NOMO-1 treated with dmso at 0.1 percent for 144 hours (cell line): ENCODE data around the gene ABHD1.

ENCODE experiments used
- DNase-seq: peaks from one replicate; lab custom pipeline; 2025; ENCODE audit not compliant: unreplicated experiment; lab: John Stamatoyannopoulos, UW

ABHD1 gene

DNA sequence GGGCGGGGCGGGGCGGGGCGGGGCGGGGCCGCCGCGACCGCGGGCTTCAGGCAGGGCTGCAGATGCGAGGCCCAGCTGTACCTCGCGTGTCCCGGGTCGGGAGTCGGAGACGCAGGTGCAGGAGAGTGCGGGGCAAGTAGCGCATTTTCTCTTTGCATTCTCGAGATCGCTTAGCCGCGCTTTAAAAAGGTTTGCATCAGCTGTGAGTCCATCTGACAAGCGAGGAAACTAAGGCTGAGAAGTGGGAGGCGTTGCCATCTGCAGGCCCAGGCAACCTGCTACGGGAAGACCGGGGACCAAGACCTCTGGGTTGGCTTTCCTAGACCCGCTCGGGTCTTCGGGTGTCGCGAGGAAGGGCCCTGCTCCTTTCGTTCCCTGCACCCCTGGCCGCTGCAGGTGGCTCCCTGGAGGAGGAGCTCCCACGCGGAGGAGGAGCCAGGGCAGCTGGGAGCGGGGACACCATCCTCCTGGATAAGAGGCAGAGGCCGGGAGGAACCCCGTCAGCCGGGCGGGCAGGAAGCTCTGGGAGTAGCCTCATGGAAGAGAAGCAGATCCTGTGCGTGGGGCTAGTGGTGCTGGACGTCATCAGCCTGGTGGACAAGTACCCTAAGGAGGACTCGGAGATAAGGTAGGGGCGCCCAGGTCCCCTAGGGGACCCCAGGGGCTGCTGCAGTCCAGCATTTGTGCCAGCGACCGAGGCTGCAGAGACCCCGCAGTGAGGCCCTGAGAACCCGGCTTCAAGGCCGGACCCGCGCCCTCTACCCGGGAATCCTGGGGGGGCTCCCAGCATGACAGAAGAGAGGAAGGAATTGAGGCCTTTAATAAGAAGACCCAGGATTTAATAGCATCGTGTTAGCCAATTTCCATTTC, 36.7 kb upstream of the ABHD1 start, which contains the start of gene KHK:
Gene KHK, plus strand, starts transcription at position 49 of the 870 bp plus-strand sequence. Its CDS starts 488 bp downstream, at position 537.
- no peak for DNase-seq

DNA sequence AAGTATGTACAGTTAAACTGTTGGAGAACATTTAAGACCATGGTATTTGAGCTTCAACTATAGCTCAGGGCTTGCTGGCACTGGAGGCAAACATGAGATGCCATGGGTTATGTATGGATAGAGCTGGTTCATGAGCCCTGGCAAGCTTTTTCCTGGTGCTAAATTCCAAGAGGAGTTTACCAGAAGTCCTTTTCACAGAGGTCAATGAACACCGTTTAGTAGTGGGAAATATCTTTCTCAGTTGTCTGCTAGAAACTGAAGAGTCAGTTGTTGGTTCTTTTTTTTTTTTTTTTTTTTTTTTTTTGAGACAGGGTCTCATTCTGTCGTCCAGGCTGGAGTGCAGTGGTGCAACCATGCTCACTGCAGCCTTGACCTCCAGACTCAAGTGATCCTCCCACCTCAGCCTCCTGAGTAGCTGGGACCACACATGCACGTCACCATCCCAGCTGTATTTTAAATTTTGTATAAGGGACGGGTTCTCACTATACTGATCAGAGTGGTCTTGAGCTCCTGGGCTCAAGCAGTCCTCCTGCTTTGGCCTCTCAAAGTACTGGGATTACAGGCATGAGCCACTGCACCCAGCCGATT, 35.7 kb upstream of the ABHD1 start:
- no peak for DNase-seq

DNA sequence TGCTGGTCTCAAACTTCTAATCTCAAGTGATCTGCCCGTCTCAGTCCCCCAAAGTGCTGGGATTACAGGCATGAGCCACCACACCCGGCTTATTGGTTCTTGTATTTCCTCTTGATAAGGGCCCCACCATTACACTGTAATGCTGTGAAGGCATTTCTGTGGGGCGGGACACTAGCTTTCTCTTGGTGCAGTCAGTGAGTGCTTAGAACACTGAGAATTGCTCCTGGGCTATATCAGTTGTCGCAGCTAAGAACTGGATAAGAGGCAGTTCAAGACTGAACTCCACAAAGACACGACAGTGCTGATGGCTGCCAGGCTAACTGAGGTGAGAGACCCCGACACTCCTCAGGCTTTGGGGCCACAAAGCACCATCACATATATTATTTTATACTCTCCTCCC, 35.0 kb upstream of the ABHD1 start:
- DNase-seq: no peak

DNA sequence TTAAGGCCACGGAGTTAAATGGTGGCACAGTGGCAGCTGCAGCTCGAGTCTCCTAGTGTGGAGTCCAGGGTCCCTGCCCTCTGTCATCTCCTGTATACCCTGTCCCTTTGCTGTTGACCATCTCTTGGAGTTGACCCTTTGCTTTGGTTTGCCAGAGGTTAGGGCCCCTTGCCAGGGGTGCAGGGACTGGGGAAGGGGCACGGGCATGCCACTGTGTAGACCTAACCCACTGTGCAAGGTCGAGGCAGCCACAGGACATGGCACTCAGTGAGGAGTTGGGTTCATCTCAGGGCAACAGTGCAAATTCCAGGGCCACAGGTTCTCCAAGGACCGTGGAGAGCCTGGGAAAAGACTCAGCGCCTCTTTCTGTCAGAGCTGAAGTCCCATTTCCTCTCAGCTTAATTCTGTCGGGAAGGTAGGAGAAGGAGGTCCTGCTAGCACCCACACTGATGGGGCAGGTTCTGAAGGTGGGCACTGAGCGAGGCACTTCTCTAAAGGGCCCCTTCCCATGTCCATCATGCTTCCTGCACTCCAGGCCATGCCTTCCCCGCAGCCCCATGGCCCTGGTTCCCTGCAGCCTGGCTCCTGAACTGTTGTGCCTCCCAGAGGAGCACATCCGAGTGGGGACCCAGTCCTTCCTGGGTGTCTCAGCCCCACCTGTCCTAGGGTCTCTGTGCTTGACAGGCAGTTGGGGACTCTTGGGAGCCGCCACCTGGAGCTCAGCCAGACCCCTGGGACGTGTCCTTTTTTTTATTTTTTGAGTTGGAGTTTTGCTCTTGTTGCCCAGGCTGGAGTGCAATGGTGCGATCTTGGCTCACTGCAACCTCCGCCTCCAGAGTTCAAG, 34.3 kb upstream of the ABHD1 start:
- DNase-seq: no peak

DNA sequence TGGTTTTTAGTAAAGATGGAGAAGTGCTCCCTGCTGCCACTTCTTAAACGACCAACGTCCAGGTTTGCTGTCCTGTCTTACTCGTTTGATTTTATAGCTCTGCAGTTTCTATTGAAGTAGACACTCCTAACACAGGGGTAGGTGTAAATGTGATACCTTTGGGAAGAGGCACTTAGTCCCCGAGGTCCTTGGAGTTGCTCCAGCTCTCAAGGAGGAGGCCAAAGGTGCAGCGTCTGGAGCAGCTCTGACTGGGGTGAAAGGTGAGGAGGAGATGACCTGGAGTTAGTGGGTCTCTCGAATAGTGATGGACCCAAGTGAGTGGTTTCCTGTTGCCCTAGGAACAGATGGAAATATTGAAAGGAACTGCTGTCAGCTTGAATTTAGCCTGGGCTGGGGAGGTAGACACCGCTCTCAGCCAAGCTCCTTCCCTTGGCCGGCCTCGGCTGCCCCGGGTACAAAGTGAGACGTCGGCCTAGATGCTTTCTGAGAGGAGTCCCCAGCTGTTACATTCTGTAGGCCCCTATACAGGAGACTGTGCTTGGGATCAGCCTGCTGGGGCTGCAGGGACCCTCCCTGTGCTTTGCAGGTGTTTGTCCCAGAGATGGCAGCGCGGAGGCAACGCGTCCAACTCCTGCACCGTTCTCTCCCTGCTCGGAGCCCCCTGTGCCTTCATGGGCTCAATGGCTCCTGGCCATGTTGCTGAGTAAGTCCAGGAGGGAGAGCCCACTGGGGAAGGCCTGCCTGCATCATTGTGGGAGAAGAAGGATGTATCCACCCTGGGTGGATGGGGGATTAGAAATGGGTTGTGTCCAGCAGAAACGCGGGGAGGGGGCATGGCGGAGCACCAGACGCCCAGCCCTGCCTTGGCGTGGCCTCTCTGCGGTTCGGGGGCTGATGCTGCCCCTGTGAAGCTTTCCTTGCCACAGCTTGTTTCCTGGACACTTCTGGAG, 31.6 kb upstream of the ABHD1 start:
- no peak for DNase-seq

DNA sequence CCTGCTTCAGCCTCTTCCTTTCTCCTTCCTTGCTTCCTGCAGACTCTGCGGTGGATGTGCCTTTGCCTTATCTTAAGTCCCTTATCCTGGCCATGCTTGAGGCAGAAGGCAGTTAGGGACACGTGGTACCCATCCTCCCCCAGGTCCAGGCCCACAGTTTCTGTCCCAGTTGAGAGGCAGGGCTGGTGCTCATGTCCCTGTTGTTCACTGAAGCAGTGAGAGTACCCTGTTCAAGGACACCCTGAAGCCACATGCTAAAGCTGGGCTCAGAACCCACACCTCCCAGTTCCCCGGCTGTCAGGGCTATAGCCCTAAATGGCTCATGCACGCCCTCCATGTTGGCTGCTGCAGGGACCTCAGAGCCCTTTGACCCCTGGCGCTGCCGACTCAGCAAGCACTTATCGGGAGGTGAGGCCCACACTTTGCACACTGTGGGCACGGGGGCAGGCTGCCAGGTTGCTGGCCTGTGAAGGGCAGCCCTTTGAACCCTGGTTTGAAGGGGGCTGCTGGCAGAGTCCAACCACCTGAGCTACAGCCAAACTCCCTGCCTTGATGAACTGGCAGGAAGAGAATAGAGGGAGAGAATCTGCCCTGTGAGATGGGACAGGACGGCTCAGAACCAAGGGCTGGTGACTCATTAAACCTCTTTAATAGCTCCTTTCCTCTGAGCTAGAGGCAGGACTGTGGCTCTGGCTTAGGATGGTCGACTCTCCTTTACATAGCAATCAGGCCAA, 30.8 kb upstream of the ABHD1 start:
- no peak for DNase-seq

DNA sequence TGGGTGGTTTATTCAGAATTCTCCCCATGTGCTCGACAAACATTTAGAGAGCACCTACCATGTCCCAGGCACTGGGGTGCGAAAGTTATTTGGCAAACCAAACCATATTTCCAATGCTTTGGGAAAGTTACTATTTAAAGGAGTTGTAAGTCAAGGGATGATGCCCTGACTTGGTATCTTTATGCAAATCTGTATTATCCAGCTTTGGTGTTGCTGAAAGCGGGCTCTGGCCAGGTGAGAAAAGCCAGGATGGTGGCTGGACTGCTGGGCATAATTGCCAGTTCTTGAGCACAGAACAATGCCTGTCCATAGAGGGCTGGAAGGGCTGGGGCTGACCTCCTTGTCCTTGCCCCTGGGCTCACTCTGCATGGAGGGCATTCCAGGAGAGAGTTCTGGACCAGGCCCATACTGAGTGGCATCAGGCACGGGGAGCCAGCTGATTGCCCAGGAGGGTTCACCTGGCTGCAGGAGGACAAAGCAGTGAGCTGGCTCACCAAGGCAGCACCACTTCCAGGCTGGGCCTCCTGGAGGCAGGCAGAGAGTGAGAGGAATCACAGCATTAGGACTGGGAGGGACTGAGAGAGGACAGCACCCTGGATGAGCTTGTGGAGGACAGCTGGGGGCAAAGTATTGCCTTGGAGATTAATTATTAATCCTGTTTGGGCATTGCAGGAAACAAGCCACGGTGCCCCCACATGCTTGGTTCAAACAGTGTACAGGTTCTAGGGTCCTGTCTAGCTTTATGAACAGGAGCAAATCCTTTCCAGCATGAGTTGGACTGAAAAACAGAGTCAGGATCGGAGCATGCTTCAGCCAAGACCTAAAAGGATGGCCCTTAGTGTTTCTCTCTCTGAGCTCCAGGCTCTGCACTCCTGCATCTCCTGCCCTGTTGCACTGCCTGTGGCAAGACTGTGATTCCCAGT, 29.9 kb upstream of the ABHD1 start:
- DNase-seq: no peak

DNA sequence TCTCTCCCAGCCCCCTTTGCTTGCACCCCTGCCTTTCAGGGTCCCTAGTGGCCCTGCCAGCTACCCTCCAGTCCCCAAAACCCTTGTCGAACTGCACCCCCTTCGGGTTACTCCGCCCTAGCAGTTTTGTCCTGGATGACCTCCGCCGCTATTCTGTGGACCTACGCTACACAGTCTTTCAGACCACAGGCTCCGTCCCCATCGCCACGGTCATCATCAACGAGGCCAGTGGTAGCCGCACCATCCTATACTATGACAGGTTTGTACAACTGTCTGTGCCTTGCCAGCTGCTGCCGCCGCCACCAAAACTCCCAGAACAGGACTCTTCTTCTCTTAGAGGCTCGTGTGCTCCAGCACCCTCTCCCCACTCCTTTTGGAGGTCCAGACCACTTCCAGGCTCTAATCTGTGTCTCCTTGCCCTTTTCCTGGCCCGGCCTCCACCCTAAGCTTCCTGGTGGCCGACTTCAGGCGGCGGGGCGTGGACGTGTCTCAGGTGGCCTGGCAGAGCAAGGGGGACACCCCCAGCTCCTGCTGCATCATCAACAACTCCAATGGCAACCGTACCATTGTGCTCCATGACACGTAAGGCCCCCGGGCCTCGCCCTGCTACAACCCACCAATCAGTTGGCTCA, 29.1 kb upstream of the ABHD1 start:
- DNase-seq: no peak

DNA sequence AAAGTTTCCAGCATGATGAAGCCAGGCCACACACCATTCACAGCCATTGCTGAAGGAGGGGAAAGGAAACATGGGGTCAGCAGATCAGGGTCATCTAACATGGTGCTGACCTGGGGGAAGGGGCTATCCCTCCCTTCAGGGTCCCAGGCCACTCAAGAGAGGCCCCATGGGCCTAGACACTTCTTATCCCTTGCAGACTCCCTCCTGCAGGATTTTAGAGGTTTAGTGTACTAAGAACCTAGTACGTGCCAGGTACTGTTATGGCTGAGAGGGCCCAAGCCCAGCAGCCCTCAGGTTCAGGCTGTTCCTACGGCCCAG, 28.2 kb upstream of the ABHD1 start:
- DNase-seq: no peak

DNA sequence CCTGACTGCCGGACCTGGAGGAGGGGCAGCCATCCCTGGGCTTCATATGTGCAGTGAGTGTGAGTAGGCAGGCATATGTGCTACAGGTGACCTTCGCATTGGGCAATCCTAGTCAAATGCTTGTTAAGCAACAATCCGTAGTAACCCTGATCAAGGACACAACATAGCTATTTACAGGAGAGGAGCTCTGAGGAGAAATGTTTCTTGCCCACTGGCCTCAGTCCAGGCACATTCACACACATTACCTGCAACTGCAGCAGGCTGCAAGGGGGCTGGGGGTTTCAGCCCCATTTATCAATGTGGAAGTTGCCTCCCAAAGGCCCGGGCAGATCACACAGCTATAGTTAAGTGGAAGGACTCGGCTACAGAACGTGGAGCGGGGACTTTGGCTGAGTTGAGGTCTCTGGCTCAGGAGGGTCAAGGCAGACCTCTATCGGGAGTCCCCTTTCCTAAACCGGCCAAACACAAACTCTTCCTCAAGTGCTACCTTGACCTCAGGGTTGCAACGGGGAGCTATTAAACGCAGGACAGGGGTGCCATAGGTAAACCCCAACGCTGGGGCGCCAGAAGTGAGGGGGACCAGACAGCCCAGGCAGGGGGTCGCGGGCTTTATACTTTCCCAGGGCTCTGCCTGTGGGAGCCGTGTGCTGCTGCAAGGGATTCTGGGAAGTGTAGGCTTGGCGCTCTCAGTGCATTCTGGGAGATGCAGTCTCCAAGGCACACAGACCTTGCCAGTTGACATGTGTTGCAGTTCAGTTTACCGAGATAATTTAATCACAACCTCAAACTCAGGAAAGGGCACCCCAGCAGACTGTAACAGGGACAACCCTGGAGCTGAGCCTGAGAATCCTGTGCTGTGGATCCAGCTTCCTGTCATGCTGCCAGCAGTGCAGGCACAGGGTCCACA, 27.6 kb upstream of the ABHD1 start:
- DNase-seq: no peak

DNA sequence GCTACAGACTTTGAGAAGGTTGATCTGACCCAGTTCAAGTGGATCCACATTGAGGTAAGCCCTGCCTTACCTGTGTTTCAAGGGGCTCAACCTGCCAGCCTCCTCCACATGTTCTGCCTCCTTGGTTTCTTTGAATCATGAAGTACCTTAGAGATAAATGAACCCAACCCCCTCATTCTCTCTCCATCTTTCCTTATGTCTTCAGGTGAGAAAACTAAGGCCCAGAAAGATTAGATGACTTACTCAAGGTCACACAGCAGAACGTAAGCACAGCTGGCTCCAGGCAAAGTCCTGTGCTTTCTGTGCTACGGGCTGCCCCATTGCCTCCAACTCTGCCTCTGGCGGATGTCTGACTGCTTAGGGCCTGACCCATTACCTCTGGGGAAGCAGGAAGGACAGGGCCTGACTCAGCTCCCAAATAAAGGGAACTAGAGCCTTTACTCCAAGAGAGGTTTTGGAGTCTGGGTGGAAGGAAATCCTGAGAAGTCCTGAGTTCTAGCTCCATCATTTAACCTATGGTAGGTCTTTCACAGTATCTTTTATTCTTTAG, 26.8 kb upstream of the ABHD1 start:
- no peak for DNase-seq

DNA sequence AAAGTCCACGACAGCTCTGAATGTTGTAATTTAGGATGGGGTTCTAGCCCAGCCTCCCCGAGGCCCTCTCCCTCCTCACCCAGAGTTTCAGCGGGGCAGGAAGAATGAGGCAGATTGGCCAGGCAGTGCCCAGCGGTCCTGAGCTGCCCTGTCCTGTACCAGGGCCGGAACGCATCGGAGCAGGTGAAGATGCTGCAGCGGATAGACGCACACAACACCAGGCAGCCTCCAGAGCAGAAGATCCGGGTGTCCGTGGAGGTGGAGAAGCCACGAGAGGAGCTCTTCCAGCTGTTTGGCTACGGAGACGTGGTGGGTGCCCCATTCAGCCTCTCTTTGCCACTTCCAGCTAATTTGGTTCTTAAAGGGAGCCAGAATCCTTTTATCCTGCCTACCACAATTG, 26.3 kb upstream of the ABHD1 start:
- no peak for DNase-seq

DNA sequence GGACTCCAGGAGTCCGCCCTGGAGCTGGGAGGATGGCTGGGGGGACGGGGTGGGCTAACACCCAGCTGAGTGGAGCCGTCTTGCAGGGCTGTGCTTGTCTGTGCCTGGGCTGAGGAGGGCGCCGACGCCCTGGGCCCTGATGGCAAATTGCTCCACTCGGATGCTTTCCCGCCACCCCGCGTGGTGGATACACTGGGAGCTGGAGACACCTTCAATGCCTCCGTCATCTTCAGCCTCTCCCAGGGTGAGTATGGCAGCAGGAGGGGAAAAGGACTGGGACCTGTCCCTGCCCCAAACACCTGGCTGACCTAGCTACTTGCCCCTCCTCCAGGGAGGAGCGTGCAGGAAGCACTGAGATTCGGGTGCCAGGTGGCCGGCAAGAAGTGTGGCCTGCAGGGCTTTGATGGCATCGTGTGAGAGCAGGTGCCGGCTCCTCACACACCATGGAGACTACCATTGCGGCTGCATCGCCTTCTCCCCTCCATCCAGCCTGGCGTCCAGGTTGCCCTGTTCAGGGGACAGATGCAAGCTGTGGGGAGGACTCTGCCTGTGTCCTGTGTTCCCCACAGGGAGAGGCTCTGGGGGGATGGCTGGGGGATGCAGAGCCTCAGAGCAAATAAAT, 24.2 kb upstream of the ABHD1 start:
- DNase-seq: no peak

DNA sequence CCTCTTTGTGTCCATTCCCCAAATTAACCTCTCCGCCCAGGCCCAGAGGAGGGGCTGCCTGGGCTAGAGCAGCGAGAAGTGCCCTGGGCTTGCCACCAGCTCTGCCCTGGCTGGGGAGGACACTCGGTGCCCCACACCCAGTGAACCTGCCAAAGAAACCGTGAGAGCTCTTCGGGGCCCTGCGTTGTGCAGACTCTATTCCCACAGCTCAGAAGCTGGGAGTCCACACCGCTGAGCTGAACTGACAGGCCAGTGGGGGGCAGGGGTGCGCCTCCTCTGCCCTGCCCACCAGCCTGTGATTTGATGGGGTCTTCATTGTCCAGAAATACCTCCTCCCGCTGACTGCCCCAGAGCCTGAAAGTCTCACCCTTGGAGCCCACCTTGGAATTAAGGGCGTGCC, 23.6 kb upstream of the ABHD1 start:
- no peak for DNase-seq

DNA sequence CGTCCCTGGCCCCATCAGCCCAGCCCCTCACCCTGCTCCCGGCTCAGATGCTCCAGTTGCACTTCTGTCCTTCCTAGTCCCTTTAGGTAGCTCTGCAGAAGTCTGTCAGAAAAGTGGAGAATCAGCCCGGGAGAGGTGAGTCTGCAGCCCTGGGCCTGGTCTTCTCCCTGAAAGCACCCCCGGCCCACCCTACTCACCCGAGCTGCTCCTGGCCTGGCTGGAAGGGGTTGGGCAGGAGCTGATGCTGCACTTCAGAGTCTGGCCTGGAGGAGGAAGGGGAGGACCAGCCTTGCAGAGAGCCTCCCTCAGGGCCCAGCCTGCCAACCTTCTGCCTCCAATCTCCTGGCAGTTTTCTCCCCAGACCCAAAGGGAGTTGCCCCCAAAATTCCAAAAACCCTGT, 21.3 kb upstream of the ABHD1 start:
- DNase-seq: no peak

DNA sequence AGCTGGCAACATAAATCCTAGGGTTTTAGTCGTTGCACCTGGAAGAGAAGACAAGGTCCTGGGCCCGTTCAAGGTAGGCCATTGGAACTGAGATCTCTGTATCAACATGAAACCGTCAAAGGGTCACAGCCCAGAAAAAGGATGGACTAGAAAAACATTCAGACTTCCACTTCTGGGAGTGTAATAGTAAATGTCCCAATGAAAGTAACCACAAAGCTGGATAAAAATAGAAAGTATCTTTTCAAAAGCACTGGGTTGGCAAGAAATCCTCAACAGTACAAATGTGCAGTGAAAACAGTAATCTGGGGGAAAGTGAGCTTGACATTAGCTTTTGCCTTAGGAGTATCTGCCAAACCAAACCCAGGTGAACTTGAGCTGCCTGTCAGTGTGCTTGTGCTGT, 17.6 kb upstream of the ABHD1 start:
- no peak for DNase-seq

DNA sequence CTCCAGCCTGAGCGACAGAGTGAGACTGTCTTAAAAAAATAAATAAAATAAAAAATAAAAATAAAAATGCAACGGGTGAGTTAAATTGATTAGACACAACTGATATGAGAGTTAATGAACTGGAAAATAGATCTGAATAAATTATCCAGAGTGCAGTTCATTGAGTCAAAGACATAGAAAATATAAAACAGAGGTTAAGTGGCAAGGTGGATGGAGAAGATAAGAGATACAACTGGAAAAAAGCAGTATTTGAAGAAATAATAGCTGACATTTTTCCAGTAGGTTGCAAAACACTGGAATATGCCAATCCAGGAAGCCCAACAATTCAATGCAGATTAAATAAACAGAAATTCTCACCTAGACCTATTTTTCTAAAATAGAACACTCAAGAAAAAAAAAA, 15.4 kb upstream of the ABHD1 start:
- DNase-seq: no peak
